Cardiac fibroblast (primary cell): Measurements from ENCODE around the gene TMSB4X.

Experiments used
- DNase-seq, 2 donors: peaks; one replicate each; pipeline versions ENCODE4 v3.0.0 to v3.0.0-alpha.2; 2010; ENCODE audit warnings: low read depth in 2 of 2
- H3K4me3 ChIP-seq, 2 donors: replicated peaks in 1 of 2; 1 replicate in 1 of 2; 2 replicates in 1 of 2; pipeline ENCODE4 v1.5.1; 2011; ENCODE audit warnings: low read depth in 2 of 2, low read length in 2 of 2, mild to moderate bottlenecking in 2 of 2, moderate library complexity in 1 of 2
- CTCF ChIP-seq: IDR thresholded peaks from one replicate; pipeline ENCODE4 v1.5.1; 2011; ENCODE audit warnings: low read depth, mild to moderate bottlenecking, low read length, inconsistent platforms

The TMSB4X gene

GRCh38 chrX:13008189-13008533, 33.3 kb downstream of the TMSB4X start:
- DNase-seq = no peak
- no peak overlapping the region for H3K4me3 ChIP-seq
- no peak for TF ChIP-seq CTCF

- DNase-seq = no peak
- TF ChIP-seq CTCF = no peak
- H3K4me3 ChIP-seq = no peak overlapping the region
Measured at GRCh38 chrX:13008851-13009250, 33.9 kb downstream of the TMSB4X start.

- no peak for DNase-seq
- no peak overlapping the region for H3K4me3 ChIP-seq
- no peak for TF ChIP-seq CTCF
Measured at GRCh38 chrX:13009273-13009672, 34.4 kb downstream of the TMSB4X start.

GRCh38 chrX:13009844-13010243, 34.9 kb downstream of the TMSB4X start:
- no peak for TF ChIP-seq CTCF
- no peak overlapping the region for H3K4me3 ChIP-seq
- DNase-seq = no peak

- TF ChIP-seq CTCF = no peak
- no peak for DNase-seq
- H3K4me3 ChIP-seq = no peak overlapping the region
Measured at GRCh38 chrX:13010546-13010945, 35.6 kb downstream of the TMSB4X start.

- H3K4me3 ChIP-seq = no peak overlapping the region
- TF ChIP-seq CTCF = no peak
- DNase-seq = peak; percentile 53 to 79
Measured at GRCh38 chrX:13013363-13014110, 38.6 kb downstream of the TMSB4X start.
